Esophagus muscularis mucosa (tissue), 4 donors: ENCODE measurements around the gene IMMT. TPM values are rescaled to one million over a fixed set of nuclear protein-coding genes. Genes with fewer than 3 reads are reported as not detected.

Experiments
- DNase-seq: peaks from one replicate; pipeline ENCODE4 v3.0.0-alpha.2; 2017; ENCODE audit errors: extremely low spot score
- H3K27ac ChIP-seq, 4 donors: fragments of 200-600 bp; sonication (generic); replicated peaks in 1 of 4; 1 replicate in 3 of 4; 2 replicates in 1 of 4; pipeline ENCODE4 v1.5.1; 2016 to 2019; ENCODE audit warnings: mild to moderate bottlenecking in 1 of 4
- H3K27me3 ChIP-seq, 4 donors: fragments of 200-600 bp; sonication (generic); one replicate each; pipeline versions ENCODE4 v1.5.1 to v1.6.0; 2016 to 2019
- H3K36me3 ChIP-seq, 4 donors: fragments of 200-600 bp; sonication (generic); one replicate each; pipeline ENCODE4 v1.5.1; 2016 to 2019
- H3K4me1 ChIP-seq, 4 donors: fragments of 200-600 bp; sonication (generic); one replicate each; pipeline ENCODE4 v1.5.1; 2016 to 2019
- H3K4me3 ChIP-seq, 4 donors: fragments of 200-600 bp; sonication (generic); 1 replicate in 2 of 4; 2 replicates in 2 of 4; pipeline ENCODE4 v1.5.1; 2016 to 2019; ENCODE audit warnings: mild to moderate bottlenecking in 4 of 4, moderate library complexity in 1 of 4
- H3K9me3 ChIP-seq, 4 donors: fragments of 200-600 bp; sonication (generic); 1 replicate in 3 of 4; 2 replicates in 1 of 4; pipeline ENCODE4 v1.5.1; 2016 to 2019
- CTCF ChIP-seq, 3 experiments: fragments of 200-600 bp in 2 of 3; fragments of 450-650 bp in 1 of 3; sonication (generic) in 2 of 3; IDR thresholded peaks; one replicate each; pipeline ENCODE4 v1.5.1; 2017 to 2019; ENCODE audit warnings: antibody characterized with exemption in 3 of 3, mild to moderate bottlenecking in 2 of 3, moderate library complexity in 1 of 3
- EP300 ChIP-seq: sonication (generic); formaldehyde crosslinking; IDR thresholded peaks from one replicate; pipeline ENCODE4 v1.6.1; 2017; ENCODE audit warnings: antibody characterized with exemption
- POLR2A ChIP-seq: fragments of 450-650 bp; IDR thresholded peaks from one replicate; pipeline ENCODE4 v1.6.1; 2017; ENCODE audit warnings: antibody characterized with exemption, moderate library complexity, mild to moderate bottlenecking, low read depth
- POLR2AphosphoS5 ChIP-seq, 2 donors: sonication (generic); formaldehyde crosslinking; IDR thresholded peaks; one replicate each; pipeline ENCODE4 v1.6.1; 2017; ENCODE audit warnings: antibody characterized with exemption in 2 of 2
- WGBS: methylation state at CpG from one replicate; pipeline ENCODE4 v1.1.5; 2018; 5-methylcytosine and 5-hydroxymethylcytosine counted together
- intact Hi-C: fragments of 100-400 bp; cut with DNase I; formaldehyde crosslinking; loops from one replicate; pipeline ENCODE4 v1.15.1; 2023
- total RNA-seq, 4 donors: library from RNA; depleted of rRNA; stranded (reverse); fragments of >200 nt; gene quantifications; one replicate each; pipeline versions ENCODE4 v1.1.0 to v1.2.1, GENCODE V29; 2016

IMMT gene
- total RNA-seq, 4 donors from 2014 or later: 53.5 to 68.1 (median 66.6) TPM

DNA sequence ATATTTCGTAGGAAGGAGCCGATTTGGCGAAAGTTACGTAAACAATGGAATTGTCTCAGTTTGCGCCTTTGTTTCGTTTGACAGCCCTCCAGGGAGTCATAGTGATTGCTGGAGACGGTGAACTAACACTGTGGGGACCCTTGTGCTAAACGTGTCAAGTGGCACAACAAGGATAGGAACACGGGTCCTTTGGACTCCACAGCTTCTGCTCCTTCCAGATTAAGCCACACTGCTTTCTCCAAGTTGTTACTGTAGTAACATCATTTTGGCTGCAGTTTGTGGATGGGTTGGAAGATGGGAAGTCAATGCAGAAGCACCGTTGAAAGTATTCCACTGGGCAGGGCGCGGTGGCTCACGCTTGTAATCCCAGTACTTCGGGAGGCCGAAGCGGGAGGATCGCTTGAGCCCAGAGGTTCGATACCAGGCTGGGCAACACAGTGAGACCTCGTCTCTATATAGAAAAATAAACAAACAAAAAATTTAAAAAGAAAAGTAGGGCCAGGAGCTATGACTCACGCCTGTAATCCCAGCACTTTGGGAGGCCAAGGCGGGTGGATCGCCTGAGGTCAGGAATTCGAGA is 636 bp upstream of the IMMT start:
- Histone ChIP-seq H3K9me3 (no peaks in the 10 kb centered on the region), H3K27ac (peak overlapping the region; percentile 94 to 100 (median 100)), H3K27me3 (no peaks in the 10 kb centered on the region), H3K4me3 (peak overlapping the region; percentile 64 to 100 (median 97)), H3K36me3 (no peaks in the 10 kb centered on the region), H3K4me1 (peaks cover 46 to 66% (median 64%) of the 10 kb centered on the region in 4 donors)
- DNase-seq: no peak
- intact Hi-C loops: loop anchor here (5.0 kb wide), 2 partner anchors 246 to 426 kb away; partner anchors contain the start of genes KDM3A and RNF103
- TF ChIP-seq CTCF (IDR thresholded peaks at IDR 0.05) (no peak), POLR2AphosphoS5 (IDR thresholded peaks at IDR 0.05) (no peak), EP300 (no peak)
- 48% methylated on average over 23 of the region's 23 CpGs for WGBS

DNA sequence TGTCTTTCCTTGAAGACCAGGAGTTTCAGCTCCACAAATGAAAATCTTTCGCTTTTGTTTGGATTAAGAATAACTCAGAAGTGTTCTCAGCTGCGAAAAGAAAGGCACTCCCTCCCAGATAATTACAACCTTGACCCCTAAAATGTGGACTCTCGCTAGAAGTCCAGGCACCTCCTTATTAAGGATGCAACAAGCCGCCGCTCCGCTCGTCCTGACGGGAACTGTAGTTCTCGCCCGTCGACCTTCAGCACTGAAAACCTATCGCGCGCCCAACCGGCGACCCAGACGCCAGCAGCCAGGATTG is 559 bp downstream of the IMMT start:
- Histone ChIP-seq H3K36me3 (peaks cover 0 to 8% (median 3%) of the 10 kb centered on the region in 4 donors), H3K27ac (peak overlapping the region; percentile 94 to 100 (median 100)), H3K9me3 (no peaks in the 10 kb centered on the region), H3K27me3 (no peaks in the 10 kb centered on the region), H3K4me3 (peak overlapping the region; percentile 64 to 100 (median 97)), H3K4me1 (peaks cover 46 to 66% (median 62%) of the 10 kb centered on the region in 4 donors)
- no peak for DNase-seq
- WGBS: 0% methylated on average over 4 of the region's 17 CpGs
- no peak for TF ChIP-seq EP300
- peak in 1 of 2 donors; percentile 76 for TF ChIP-seq POLR2AphosphoS5 (IDR thresholded peaks at IDR 0.05)
- TF ChIP-seq POLR2A: no peak
- no peak for TF ChIP-seq CTCF (IDR thresholded peaks at IDR 0.05)
- intact Hi-C loops: loop anchor here (5.0 kb wide), 2 partner anchors 248 to 428 kb away; partner anchors contain the start of genes KDM3A and RNF103

DNA sequence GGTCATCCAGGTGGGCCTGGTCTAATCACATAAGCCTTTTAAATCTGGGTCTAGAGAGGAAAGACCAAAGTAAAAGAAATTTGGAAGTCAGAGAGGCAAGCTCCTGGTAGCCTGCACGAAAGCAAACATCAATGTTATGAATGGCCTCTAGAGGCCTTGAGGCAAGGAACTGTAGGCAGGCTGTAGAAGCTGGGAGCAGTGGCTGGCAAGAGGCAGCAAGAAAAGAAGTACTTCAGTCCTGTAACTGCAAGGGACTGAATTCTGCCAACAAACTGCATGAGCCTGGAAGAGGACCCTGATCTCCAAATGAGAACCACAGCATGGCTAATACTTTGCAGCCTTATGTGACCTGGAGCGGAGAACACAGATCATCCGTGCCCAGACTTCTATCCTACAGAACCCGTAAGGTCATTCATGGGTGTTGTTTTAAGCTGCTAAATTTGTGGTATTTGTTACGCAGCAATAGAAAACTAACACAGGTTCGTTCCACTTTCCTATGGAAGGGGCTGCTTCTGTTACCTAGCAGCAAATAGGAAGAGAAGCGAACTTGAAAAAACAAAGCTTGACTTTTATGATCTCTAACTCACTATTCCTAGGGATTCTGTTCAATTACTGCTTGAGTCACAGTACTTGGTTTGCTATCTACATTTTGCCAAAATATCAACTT is 1.2 kb downstream of the IMMT start:
- no peak for DNase-seq
- intact Hi-C loops: no loop called here
- WGBS: 69% methylated on average over 7 of the region's 7 CpGs
- Histone ChIP-seq H3K4me3 (peak overlapping the region; percentile 64 to 100 (median 97)), H3K27me3 (no peaks in the 10 kb centered on the region), H3K9me3 (no peaks in the 10 kb centered on the region), H3K27ac (peak overlapping the region; percentile 94 to 100 (median 100)), H3K4me1 (peaks cover 52 to 71% (median 68%) of the 10 kb centered on the region in 4 donors), H3K36me3 (peaks cover 0 to 9% (median 3%) of the 10 kb centered on the region in 4 donors)
- TF ChIP-seq POLR2AphosphoS5 (IDR thresholded peaks at IDR 0.05) (no peak), CTCF (IDR thresholded peaks at IDR 0.05) (no peak), POLR2A (no peak), EP300 (no peak)

GRCh38 chr2:86189782-86190416 is 5.4 kb downstream of the IMMT start:
- no peak for TF ChIP-seq EP300
- no peak for TF ChIP-seq POLR2AphosphoS5 (IDR thresholded peaks at IDR 0.05)
- no peak for TF ChIP-seq POLR2A
- TF ChIP-seq CTCF (IDR thresholded peaks at IDR 0.05): no peak
- Histone ChIP-seq H3K9me3 (no peaks in the 10 kb centered on the region), H3K4me1 (peaks cover 66 to 89% (median 89%) of the 10 kb centered on the region in 4 donors), H3K36me3 (peaks cover 0 to 13% (median 3%) of the 10 kb centered on the region in 4 donors), H3K27me3 (no peaks in the 10 kb centered on the region), H3K4me3 (no peak overlapping the region), H3K27ac (no peak overlapping the region)
- DNase-seq: no peak
- WGBS: 76% methylated on average over 7 of the region's 7 CpGs
- intact Hi-C loops: no loop called here
